ENCODE measurements around the gene SPDYE1.
A peak's percentile ranks its signal among the peaks of the same experiment; 100 is the strongest.
"Not testable (repeated sequence)": the region's sequence is repeated elsewhere in the genome, so short reads cannot be mapped to it uniquely, and the experiment has no call there.

The SPDYE1 gene, protein sequence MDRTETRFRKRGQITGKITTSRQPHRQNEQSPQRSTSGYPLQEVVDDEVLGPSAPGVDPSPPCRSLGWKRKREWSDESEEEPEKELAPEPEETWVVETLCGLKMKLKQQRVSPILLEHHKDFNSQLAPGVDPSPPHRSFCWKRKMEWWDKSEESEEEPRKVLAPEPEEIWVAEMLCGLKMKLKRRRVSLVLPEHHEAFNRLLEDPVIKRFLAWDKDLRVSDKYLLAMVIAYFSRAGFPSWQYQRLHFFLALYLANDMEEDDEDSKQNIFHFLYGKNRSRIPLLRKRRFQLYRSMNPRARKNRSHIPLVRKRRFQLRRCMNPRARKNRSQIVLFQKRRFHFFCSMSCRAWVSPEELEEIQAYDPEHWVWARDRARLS

DNA sequence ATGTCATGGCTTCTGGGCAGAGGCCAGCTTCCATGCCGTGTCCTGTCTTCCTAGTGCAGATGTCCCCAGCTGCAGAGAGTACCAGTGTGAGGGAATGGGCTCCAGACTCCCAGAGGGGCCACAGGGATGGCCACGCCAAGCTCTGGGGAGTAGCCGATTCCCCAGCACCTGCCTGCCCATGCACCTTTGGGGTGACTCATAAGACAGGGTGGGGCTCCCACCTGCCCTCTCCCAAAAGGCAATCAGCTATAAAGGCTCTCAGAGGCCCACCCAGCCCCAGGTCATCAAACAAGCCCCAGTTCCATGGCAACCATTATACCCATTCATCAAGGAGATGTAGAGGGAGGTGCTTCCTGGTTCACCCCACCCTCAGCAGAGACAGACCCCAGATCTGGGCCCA lies at the start of gene SPDYE1:
Gene SPDYE1, plus strand, starts transcription at position 366 of the 400 bp plus-strand sequence. CDS start 2,053 bp downstream, outside the sequence.
- DNase-seq (ENCODE audit: low spot score): not testable (repeated sequence)

DNA sequence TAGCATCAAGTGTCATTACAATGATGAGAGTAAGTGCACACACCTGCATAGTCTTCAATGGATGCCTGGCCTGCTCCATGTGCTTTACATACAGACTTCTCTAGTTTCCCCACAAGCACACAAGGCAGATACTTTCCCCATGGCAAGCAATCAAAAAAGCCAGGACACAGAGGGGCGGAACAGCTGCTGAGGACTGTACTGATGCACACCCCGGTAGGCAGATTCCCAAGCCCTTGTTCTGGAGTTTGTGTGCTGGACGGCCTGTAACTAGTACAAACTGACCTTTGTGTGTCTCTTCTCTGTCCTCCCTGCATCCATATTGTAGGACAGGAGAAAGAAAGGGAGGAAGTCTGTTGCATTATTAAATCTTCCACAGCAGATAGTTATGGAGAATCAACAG lies 45.7 kb upstream of the SPDYE1 start:
- DNase-seq (ENCODE audit: low spot score): no peak

- DNase-seq (ENCODE audit: low spot score): no peak
These were observed 44.6 kb upstream of the SPDYE1 start for GRCh38 chr7:43953071-43953470.

- DNase-seq (ENCODE audit: low spot score): peak; percentile 17
These were observed 43.0 kb upstream of the SPDYE1 start for GRCh38 chr7:43954524-43955228.

DNA sequence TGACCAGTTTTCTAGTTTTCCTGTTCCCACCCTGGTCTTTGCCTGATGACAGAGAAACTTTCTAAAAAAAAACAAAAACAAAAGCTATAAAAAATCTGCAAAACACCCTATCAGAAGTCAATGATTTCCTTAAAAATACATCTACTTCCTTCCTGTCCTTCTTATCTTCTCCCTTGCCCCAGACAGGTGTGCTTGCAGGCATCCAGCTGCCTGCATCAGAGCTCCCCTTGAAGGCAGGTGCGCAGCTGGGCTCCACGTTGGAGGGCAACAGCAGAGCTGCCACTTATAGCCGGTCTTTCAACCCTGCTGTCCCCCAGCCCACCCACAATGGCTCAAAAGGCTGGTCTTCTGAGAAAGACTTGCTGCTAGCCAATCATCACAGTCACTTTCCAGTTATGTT lies 41.7 kb upstream of the SPDYE1 start:
- no peak for DNase-seq (ENCODE audit: low spot score)

DNA sequence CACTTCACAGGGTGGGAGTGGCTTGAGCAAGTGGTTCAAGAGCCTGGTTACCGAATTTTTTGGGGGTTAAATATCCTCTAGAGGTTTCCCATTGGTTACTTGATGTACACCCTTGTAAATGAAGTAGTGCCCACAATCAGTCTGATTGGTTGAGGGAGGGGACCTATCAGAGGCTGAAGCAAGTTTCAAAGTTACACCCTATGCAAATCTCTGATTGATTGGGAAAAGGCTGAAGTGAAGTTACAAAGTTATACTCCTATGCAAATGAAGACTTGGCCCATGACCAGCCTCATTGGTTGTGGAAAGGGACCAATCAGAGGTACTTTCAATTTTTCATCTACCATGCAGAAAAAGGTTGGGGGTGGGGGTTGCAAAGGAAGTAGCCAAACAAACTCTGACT lies 36.8 kb upstream of the SPDYE1 start:
- DNase-seq (ENCODE audit: low spot score): no peak

GRCh38 chr7:43966392-43966791 lies 31.3 kb upstream of the SPDYE1 start:
- not testable (repeated sequence) for DNase-seq (ENCODE audit: low spot score)

DNA sequence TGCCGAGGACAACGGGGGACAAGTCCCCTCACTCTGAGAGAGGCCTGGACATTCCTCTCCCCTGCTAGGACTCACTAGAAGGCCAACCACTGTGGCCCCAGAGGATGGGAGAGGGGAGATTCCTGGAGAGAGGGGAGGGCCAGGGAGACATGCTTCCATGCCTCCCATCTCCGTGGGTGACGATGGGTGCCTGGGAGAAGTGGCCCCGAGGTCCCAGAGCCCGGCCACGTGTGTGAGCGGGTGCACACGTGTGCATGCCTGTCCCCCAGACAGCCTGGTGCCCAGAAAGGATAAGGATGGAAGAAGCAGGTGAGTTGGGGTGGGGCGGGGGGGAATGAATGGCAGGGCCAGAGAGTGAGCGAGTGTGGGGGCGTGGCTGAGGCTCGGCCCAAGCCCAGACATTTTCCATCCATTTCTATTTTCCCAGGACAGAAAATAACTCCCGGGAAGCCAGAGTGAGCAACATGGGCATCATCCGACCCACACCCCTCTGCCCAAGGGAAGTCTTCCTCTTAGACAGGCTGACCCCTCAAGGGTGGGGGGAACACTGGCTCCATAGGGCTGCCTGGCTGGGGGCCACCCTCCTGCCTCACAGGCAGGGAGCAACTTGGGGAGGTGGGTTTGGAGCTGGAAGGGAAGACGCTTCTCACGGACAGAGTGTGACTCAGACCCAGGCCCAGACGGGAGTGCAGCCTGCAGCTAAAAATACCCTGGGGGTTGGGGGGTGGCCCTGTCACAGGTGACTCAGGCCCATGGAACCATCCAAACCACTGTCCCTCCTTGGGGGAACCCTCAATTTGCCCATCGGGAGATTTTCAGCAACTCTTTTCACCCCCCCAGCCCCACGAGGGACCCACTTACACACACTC lies 29.3 kb upstream of the SPDYE1 start:
- DNase-seq (ENCODE audit: low spot score): not testable (repeated sequence)

GRCh38 chr7:43969586-43969985 lies 28.1 kb upstream of the SPDYE1 start:
- not testable (repeated sequence) for DNase-seq (ENCODE audit: low spot score)

- not testable (repeated sequence) for DNase-seq (ENCODE audit: low spot score)
These were observed 27.0 kb upstream of the SPDYE1 start for GRCh38 chr7:43970698-43971097.

DNA sequence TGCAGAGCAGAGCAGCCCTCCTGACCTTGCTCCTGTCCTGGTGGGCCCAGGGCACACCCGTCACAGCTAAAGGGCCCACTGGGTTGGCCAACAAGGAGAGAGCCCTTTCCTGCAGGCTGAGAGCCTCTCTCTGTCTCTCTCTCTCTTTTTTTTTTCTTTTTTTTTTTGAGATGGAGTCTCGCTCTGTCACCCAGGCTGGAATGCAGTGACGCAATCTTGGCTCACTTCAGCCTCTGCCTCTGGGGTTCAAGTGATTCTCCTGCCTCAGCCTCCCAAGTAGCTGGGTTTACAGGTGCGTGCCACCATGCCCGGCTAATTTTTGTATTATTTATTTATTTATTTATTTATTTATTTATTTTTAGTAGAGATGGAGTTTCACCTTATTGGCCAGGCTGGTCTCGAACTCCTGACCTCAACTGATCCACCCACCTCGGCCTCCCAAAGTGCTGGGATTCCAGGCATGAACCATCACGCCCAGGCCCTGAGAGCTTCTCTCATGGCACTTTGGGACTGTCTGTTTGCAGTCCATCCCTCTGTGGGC lies 23.6 kb upstream of the SPDYE1 start:
- DNase-seq (ENCODE audit: low spot score): not testable (repeated sequence)

DNA sequence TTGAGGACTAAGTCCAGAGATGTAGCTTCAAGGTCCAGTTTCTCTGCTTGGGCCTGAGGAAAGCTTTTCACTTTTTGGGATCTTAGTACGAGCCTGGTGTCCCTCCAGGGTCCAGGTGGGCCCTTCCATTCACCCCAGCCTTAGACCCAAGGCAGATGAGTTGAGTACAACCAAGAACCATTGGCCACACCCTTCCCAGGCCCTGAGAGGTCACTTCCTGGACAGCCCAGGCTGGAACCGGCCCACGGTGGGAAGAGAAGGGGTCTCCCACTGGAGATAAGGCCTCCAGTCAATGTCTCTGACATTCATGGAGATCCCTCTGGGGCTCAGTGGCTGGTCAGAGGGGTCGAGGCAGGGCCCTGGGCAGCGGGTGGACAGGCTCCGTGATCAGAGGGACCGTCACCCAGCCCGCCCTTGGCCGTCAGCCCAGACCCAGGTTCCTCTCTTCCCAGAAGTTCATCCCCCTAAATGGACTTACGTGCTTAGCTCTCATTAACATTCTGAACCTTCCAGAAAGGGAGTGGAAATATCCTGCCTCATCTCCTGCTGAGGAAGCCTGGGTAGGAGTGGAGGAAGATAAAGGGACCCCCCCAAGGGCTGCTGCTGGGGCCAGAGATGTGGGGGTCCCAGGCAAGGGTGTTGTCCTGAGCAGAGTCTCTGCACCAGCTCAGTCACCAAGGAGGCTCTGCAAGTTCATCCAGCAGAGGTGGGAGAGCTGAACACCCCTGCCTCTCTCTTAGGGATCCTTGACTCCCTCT lies 22.8 kb upstream of the SPDYE1 start:
- DNase-seq (ENCODE audit: low spot score): not testable (repeated sequence)

DNA sequence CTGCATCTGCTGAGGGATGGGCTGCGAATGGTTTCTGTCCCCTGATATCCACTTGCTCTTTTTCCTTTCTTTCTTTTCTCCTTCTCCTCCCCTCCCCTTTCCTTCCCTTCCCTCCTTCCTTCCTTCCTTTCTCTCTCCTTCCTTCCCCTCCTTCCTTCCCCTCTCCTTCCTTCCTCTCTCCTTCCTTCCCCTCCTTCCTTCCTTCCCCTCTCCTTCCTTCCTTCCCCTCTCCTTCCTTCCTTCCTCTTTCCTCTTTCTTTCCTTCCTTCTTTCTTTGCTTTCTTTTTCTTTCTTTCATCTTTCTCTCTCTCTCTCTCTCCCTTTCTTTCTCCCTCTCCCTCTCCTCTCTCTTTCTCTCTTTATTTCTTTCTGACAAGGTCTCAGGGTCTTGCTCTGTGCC lies 20.2 kb upstream of the SPDYE1 start:
- DNase-seq (ENCODE audit: low spot score): no peak

DNA sequence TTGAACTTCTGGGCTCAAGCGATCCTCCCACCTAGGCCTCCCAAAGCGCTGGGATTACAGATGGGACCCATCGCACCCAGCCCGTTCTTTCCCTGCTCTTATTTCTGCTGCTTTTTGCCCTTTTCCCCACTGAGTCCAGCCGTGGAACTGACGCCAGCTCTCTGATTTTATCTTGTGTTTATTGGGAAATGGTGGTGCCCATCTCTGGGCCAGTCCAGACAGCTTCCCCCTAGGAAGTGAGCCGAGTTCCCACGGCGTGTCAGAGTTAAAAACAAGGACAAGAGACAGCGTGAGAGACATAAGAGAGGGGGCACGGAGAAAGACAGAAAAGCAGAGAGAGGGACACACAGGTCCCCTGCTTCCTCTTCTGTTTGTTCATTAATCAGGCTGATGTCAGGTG lies 19.6 kb upstream of the SPDYE1 start:
- not testable (repeated sequence) for DNase-seq (ENCODE audit: low spot score)

DNA sequence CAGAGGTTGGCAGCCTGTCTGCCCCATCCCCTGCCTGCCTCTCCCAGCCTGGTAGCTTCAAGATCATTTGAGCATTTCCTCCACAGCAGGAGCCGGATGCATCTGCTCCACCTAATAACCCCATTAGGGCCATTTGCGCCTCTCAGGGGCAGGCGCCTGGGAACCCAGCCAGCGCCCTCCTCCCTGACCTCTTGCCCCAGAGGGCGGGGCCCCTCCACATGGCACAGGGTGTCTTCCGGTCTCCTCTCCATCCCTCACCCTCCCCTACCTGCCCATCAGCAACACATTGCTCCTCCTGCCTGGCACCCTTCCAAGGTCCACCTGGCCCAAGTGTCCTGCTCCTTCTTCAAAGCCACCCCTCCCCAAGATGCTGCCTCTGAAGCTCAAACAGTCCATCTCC lies 14.8 kb upstream of the SPDYE1 start:
- DNase-seq (ENCODE audit: low spot score): not testable (repeated sequence)

GRCh38 chr7:43983736-43984135 lies 14.0 kb upstream of the SPDYE1 start:
- DNase-seq (ENCODE audit: low spot score): not testable (repeated sequence)

GRCh38 chr7:43985904-43986864 lies 11.5 kb upstream of the SPDYE1 start:
- DNase-seq (ENCODE audit: low spot score): peak; percentile 21

DNA sequence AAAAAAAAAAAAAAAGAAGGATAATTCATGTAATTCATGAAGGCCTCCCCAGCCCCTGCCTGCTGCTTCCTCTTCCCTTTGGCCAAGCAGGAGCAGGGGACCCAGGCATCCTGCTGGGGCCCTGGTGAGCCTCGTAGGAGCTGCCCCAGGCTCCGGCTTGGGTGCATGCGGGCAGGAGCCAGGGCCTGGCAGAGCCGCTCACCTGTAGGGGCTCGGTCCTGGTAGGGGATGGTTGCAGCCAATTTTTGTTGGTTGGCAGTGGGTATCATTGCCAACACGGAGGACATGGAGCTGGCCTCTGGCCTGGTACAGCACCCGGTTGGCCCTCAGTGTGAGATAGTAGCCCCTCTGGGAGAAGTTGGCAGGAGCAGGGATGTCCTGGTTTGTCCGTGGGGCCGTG lies 10.2 kb upstream of the SPDYE1 start:
- DNase-seq (ENCODE audit: low spot score): not testable (repeated sequence)

GRCh38 chr7:43990011-43990585 lies 7.6 kb upstream of the SPDYE1 start:
- DNase-seq (ENCODE audit: low spot score): not testable (repeated sequence)

DNA sequence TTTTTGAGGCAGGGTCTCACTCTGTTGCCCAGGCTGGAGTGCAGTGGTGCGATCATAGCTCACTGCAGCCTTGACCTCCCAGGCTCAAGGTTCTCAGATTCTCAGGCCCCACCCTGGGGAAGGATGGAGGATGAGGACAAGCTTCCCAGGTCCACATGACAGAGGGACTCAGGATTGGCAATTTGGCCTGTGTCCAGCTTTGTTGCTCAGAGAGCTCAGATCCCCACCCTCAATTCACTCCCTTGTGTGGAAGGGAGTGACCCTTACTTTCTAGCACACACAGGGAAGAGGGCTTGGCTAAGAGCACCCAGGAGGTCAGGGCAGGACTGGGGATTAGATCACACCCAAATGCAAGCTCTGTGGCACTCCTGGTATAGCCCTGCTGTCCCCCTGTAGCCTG lies 6.9 kb upstream of the SPDYE1 start:
- not testable (repeated sequence) for DNase-seq (ENCODE audit: low spot score)
